Activated naive CD4-positive, alpha-beta T cell (primary cell): ENCODE measurements around the gene PIGC.
A peak's percentile ranks its signal among the peaks of the same experiment; 100 is the strongest.

Experiments
- DNase-seq, 4 experiments: peaks; one replicate each; lab custom pipeline; 2025; lab: John Stamatoyannopoulos, UW

The PIGC gene

DNA sequence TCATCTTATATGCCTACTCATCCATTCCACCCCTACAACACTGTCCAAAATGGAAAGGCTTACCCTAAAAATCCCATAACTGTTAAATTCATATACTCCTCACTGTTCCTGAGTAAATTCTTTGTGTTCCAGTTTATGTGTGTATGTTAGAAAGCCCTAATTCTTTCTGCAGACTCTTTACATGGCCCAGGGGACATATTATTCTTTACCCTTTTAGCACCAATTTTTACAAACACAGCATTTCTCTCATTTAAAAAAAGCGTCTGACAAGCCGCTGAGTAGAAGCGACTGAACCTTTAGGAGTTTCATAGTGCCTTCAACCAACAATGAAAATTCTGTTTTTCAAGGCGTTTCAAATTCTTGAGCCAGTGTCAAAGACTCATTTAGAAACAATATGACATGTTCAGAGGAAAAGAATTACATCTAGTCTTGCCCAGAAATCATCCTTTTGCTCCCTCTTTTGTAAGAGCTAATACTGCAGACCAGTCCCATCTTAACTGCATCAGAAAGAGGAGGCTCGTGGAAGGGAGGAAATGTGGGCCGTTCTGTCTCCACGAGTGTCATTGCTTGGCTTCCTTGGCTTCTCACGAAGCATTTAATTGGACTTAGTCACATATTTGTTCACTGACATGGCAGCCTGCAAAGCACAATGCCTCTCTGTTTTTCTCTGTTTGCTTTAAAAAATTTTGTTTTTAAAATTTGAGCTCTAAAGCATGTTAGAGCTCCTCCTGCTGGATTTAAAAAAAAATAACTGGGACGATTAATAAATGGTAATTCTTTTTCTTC, 44.7 kb downstream of the PIGC start:
- DNase-seq: no peak

DNA sequence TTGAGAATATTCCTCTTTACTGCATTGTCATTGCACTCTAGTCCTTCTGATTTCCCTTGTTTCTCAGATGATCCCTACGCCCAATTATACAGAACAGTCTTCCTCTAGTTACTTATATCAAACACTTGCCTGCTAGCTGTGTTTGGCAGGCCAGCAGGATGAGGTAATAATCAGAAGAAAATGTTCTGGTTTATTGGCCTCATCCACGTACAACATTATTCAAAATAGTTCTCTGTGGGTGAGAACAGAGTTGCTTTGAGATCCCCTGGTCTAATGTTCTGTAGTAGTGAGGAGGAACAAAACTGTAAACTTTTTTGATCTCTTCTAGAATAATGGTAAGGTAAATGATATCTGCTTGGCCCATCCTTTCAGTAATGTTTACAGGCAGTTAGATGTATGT, 45.7 kb downstream of the PIGC start:
- DNase-seq: no peak

DNA sequence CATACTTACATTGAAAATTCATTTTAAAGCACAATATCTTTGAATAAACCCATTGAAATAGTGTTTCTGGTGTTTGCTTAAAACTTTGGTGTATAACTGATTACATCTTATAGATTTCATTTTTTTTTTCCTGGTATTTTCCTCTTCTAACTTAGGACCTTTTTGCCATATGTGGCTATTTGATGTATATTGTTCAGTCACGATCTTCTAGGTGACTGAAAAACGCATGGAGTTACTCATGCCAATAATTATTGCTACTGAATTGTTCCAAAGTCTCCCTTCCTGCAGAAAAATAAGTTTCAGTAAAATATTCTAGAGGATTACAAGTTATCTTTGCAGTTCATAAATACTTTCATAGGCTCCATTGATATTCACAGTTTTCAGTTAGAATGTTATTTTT, 46.2 kb downstream of the PIGC start:
- DNase-seq: no peak

DNA sequence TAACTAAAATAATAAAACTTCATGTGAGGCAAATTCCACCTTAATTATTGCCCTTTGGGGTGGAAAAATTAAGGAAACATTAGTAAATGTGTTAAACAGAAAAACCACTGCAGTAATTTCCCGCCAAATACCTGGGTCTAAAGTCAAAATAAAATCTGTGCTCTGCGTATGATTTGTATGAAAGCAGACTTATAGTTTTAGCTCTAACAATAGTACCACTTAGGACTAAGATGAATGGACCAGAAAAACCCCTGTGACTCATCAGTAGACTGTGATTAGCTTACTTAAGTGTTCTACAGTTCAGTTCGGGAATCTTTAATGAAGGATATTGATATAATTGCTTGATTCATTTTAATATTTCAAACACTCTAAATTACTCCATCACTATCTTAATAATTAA, 46.6 kb downstream of the PIGC start:
- DNase-seq: no peak

DNA sequence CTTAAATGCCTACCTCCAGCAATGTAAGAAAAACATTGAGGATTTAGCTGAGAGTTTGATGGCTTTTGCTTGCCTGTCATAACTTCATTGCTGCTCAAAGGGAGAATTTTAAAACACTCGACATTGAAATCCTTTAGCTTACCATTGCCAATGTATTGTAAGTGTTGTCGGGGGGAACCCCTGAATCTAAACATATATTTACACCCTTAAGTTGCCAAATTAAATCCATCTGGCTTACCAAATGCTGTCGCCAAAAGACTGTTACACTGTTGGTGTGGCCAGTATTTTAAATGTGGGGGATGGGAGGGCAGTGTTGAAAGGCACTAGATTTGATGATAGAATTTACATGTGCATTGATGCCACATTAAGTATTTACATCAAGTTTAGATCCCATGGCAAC, 48.3 kb downstream of the PIGC start:
- DNase-seq: no peak

DNA sequence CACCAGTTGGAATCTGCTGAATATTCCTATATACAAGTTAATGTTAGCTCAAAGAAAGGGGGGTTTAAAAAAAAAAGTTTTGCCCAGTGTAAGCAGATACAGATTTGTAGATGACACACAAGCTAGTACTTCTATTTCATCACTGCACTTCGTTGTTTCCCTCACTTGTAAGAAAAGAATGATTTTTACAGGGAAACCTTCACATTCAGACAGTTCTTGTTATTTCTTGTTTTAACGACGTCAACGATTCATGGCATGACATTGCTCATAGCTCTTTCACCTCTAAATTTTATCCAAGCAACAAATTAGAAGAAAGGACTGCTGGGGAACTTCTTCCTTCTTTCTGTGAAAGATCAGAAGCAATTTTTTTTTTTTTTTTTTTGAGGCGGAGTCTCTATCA, 49.1 kb downstream of the PIGC start:
- no peak for DNase-seq

DNA sequence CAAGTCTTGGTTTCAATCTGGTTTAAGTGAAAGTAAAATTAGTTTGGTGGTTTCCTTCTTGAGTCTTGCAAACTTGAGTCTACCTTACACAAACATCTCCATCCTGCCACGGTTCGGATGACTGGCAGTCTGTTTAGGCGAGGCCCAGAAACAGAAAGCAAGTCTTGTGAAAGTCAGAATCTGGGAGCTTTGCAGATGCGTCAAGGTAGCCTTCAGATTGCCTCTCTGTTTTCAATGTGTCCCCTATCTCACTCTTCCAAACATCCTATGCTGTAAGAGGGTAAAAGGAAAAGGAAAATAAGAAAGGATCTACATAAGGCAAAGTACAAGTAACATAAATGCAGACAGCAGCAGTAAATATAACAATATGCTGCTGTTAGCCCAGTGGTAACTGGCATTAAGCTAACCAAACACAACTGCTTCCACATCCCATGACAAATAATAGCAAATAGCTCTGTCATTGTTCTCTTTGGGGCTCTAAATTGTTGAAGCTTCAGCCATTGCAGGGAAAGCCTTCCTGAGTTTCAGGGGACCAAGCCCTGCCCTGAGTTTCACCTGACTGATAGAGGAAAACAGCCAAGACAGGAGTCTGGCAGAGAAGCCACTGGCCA, 49.6 kb downstream of the PIGC start:
- DNase-seq: peak in 2 of 4 experiments; percentile 25 to 39

DNA sequence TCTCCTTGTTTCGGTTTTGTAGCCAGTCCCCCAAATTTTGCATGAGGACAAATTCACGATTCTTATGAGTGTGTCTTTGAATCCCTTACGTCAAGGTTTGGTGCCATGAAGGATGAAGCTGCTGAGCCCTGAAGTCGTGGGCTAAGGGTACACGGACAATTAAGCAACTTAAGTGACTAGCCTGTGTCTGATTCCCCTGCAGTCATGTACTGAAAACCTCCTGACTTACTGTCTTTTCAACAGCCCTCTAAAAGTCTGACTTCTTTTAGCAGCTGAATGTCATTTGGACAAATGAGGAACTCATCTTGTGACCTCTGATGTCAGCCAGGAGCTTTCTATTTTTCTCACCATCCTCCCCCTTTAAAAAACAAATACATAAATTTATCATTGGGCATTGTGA, 50.5 kb downstream of the PIGC start:
- DNase-seq: no peak

DNA sequence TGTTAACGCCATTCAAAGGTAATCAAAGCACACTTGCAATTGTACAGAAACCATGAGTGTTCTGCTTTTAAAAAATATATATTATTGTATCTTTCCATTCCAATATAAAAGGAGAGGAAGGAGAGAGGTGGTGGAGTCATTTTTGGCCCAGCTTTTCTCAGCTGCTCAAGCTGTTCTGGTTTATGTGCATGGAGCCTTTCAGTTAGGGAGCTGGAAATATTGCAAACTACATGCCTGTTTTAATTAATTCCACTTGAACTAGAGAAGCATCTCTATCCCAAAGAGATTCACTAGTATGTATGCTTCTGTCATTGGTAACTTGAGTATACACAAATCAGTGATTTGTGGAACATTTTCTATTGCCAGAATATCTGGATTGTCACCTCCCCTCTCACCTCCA, 51.9 kb downstream of the PIGC start:
- no peak for DNase-seq
